Measurements from ENCODE around the gene BRMS1.

BRMS1 gene

DNA sequence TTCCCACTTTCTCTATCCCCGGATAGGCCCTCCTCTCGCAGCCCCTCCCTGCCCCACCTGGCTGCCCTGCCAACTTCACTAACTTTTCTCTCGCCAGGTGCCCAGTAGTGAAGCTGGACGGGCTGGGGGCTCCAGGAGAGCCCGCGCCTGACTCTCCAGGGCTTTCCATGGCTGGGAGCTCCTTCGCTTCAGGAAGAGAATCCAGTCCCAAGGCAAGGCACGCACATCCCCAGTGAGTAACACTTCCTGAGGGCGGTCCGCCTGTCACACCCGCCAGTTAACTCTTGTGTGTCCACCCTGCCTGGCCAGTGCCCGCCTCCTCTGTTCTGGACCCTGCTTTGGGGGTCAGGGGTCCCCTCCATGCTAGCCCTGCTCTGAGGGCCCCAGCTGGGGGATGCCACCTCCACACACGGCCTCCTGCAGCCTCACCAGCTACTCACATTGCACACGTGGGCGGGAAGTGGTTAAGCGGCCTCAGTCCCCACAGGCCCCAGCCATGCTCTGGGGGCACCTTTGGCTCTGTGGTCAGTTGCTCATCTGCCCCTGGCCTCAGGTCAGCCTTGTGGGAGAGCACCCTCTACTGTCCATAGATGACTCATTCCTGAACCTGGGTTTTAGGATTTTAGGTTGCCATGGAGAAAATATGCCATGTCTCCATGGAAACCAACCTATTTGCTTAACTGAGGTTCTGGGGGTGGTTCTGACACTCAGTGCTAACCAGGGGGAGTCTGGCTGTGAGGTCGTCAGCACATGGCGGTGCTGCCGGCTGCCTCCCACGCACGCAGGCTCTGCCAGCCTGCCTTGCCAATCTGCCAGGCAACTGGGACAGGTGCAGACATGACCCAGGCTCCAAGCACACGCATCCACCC lies 8.4 kb downstream of the BRMS1 start, which contains the start of gene RIN1:
Gene RIN1 (minus strand): TSS at position 201 of the 869 bp plus-strand sequence. CDS start 32 bp downstream, at position 169.
- DNase-seq, result peak; percentile 79 to 83 (median 81)

DNA sequence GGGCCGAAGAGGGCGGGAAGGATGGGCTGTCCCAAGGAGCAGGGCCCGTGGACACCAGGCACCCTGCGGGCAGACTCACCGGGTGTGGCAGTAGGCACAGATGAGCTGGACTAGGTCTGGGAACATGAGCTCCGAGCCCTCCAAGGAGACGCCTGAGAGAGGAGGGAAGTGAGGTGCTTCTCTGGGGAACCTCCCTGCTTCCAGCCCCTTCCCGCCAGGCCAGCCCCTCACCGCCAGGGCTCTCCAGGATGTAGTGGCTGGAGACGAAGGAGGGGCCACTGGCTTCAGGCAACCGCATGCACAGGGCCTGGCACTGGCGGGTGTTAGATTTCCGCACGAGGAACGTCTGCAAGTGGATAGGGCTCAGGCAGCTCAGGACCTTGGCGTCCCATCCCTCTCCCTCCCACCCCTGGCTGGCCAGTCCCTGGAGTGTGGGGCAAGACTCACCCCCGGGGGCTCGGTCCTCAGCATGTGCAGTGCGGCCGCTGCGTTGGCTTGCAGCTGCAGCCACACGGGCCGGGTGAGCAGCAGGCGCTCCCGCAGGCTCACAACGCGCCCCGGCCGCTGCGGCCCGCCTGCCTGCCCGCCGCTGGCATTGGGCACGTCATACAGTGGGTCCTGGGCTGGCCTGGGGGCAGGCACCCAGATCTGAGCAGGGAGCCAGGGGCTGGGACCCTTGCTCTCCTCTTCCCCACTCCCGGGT lies 9.2 kb downstream of the BRMS1 start:
- DNase-seq, result peak in 2 of 3 donors; percentile 18 to 44

DNA sequence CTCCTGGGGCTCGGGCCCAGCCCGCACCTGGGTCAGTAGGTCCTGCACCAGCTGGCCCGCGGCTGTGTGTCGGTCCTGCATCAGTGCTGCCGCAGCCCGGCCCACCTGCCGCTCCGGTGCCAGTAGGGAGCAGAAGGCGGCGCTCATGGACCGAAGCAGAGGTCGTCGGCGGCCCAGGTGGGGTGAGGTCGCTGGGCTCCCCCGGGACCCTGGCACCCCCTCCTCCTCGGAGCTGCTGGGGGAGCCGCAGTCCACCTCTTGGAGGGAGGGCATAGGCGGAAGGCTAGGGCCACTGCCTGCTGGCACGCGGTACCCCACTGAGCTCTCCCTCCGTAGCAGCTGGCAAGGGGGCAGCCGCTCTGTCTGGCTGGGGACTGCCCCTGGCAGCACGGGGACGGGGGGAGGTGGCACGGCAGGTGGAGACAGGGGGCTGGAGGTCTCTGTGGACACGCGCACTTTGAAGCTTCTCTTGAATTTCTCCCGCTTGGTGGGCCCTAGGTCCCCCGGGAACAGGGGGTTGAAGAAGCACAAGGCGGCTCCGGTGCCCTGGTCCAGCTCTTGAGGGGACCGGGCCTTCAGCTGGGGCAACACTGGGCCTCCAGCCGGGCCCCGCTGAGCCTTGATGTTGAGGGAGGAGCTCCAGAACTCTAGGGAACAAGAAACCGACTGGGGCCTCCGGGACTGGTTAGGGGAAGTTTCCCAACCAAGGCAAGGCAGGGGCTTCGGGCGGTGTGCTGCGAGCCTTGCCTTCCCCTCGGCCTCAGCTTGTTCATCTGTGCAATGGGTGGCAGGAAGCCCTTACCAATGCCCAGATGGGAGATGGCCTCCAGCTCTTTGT lies 10.1 kb downstream of the BRMS1 start:
- peak; percentile 58 to 77 (median 65) for DNase-seq

DNA sequence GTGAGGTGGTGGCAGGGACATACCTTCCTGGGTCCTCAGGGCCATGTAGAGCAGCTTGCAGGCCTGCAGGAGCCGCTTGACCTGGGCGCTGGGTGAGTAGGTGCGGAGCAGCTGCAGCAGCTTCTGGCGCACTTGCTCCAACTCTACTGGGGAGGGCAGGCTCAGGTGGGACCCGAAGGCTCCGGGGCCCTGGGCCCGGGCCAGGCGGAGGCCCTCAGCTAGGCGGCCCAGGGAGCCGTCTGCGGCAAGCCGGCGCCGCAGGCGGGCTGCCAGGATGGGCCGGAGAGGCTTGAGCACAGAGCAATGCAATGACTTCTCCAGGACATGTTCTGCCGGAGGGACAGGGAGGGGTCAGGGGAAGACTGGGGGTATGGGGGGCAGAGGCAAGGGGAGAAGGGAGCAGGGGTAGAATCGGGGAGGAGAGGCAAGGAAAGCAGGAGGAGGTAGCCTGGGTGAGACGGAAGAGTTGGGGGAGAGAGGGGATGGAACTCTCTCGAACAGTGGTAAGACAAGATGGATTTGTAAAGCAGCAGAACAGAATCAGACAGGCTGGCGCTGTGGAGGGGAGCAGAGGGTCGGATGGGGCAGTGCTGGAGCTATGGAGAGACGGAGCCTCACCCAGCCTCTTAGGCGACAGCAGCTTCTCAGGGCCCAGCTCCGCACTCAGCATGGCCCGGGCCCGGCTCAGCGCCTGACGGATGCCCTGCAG lies 10.9 kb downstream of the BRMS1 start:
- no peak for DNase-seq

DNA sequence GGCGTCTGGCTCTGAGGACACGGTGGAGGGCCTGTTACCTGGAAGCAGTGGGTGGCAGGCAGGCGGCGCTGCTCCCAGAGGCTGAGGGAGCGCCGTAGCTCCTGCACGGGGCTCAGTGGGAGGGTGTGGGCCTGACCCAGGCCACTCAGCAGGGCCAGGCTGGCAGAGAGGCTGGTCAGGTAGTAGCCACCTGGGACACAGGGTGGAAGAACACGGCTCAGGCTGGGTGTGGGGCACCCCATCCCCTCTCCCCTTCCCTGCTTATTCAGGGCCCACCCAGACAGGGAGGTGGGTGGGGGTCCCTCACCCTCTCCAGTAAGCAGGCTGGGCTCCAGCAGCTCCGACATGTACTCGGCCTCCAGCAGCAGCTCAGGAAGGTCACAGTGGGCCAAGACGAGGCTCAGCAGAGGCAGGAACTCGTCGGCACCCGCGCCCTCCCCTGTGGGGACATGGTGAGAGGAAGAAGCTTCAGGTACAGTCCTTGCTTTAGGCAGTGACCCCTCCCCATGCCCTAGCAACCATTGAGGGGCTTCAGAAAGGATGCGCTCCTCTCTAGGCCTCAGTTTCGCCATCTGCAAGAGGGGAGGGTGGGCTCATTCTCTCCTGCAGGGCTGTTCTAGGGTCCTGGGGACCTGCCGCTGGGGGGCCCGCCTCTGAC lies 11.6 kb downstream of the BRMS1 start:
- no peak for DNase-seq

DNA sequence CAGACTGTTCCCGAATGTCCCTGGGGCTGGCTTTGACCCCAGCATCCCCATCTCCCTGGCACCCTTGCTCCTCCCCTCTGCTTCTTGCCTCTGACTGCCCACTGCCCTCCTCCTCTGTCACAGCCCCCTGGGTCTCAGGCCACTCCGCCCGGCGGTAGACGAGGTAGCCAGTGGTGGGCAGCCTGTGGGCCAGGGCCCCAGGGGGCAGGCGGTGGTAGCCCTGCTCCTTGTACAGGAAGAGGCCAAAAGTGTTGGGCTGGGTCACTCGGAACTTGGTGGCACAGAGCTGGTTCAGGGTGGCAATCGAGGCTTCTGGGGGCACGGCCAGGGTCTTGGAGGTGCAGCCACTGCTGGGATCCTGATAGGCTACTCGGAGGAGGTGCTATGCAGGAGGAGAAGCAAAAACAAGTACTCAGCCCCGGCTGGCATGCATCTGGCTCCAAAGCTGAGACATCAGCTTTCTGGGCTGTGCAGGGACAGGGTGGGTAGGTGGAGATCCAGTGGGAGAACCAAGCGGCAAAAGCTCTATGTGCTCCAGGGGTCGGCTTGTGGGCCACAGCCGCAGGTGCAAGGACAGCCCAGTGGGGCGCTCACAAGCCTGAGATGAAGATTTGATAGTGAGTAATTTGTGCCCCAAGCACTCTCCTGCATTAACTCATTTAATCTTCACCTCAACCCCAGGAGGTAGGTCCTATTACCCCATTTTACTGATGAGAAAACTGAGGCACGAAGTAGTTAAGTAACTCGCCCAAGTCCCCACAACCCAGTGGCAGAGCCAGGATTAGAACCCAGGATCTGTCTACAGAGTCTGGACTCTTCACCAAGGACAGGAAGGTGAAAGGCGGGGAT lies 12.3 kb downstream of the BRMS1 start:
- DNase-seq, result no peak

DNA sequence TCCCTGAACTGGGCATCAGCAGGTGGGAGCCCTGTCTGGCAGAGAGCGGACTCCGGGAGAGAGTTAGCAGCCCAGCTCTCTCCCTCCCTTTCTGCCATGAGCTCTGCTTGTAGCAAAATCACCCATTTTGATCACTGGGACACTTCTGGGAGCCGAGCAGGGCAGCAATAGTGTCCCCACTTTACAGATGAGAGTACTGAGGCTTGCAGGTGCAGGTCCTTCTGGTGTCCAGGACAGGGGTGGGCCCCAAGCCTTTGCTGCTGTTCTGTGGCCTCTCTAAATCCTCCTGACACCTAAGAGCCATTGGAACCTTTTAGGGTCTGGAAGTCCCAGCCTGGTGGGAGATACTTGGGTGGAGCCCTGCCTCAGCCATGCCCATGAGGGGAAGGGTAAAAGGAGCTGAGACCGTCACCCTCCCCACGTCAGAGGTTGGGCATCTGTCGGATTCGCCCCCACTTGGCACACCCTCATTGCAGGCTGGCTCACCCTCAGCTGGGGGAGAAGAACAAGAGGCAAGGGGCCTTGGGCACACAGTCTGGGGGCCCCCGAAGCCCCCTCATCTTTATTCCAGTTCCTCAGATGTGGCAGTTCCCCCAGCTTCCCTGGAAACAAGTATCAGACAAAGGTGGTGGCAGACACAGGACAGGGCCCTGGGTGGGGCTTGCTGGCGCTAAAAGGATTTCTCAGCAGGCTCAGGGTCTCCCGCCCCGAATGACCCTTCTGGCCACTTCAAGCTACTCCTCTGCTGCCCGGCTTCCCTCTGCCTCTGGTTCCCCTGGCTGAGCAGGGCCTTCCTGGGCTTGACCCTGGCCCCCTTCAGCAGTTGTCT lies 13.1 kb downstream of the BRMS1 start:
- DNase-seq, result no peak

DNA sequence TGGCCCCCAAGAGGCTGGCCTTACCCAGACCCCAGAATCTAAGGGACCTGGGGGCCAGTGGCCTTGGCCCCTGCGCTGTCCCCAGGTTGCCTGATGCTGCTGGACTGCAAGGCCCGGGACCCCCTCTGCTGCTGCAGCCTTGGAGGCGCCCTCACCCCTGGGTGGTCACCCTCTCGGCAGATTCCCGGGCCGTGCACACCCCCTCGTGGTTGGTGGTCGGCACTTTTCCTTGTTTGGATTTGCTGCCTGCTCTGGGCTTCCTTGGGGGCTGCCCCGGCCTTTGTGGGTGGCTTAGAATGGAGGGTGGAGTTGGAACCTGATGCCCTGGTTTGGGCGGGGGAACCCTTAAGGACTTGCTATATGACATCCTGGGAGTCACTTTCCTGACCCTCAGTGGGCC lies 14.0 kb downstream of the BRMS1 start:
- no peak for DNase-seq

DNA sequence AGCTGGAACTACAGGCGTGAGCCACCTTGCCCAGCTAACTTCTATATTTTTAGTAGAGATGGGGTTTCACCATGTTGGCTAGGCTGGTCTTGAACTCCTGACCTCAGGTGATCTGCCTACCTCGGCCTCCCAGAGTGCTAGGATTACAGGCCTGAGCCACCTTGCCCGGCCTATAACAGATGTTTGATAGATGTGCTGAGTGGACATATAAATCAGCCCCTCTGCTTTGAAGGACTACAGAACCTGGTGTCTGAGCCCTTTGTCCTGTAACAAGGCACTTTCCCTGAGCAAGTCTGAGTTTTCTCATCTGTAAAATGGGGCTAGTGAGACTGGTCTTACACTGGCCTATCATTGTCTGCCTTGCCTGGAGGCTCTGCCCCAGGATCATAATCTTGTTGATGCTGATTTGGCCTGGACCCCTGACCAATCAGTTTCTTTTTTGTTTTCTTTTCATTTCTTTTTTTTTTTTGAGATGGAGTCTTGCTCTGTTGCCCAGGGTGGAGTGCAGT lies 15.7 kb downstream of the BRMS1 start:
- DNase-seq, result no peak

DNA sequence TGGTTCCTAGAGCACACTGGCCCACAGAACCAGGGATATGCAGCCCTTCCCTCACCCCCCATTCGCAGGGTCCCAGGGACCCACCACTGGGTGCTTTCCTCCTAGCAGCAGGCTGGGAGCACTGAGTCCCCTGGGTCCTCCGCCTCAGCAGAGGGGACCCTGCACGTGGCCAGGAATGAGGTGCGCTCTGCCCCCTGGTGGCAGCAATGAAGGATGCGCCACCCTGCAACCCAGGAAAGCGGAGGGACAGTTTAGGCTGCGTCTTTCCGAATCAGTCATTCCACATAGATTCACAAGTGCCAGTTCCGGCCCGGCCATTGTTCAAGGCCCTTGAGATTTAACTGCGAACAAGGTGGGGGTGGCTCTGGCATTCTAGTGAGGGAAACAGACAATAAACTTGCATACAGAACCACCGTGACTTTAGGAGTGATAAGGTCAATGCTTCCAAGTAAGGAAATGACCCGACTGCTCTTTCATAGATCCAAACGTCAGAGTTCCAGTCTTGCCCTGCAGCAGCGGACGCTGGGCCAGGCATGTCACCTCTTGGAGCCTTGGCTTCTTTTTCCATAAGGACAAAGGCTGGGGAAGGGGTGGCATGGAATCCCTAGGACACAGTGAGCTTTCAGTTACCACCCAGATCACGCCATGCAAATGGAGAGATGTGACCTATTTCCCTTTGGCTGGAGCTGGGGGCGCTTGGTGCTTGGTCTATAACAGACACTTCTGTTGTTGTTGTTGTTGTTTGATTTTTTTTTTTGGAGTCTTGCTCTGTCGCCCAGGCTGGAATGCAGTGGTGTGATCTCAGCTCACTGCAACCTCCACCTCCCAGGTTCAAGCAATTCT lies 16.4 kb downstream of the BRMS1 start:
- peak; percentile 76 to 86 (median 81) for DNase-seq

DNA sequence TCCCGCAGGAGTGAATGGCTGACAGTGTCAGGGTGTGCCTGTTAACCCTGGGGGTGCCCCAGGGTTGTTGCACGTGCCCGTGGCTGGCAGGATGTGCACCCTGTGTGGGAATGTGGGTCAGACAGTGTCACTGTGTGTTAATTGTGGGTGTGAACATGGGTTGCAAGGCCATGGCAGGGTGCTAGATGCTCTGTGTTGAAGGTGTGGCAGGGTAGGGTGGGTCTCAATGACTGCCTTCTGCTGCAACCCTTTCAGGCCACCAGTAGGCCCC lies 16.9 kb downstream of the BRMS1 start:
- no peak for DNase-seq

DNA sequence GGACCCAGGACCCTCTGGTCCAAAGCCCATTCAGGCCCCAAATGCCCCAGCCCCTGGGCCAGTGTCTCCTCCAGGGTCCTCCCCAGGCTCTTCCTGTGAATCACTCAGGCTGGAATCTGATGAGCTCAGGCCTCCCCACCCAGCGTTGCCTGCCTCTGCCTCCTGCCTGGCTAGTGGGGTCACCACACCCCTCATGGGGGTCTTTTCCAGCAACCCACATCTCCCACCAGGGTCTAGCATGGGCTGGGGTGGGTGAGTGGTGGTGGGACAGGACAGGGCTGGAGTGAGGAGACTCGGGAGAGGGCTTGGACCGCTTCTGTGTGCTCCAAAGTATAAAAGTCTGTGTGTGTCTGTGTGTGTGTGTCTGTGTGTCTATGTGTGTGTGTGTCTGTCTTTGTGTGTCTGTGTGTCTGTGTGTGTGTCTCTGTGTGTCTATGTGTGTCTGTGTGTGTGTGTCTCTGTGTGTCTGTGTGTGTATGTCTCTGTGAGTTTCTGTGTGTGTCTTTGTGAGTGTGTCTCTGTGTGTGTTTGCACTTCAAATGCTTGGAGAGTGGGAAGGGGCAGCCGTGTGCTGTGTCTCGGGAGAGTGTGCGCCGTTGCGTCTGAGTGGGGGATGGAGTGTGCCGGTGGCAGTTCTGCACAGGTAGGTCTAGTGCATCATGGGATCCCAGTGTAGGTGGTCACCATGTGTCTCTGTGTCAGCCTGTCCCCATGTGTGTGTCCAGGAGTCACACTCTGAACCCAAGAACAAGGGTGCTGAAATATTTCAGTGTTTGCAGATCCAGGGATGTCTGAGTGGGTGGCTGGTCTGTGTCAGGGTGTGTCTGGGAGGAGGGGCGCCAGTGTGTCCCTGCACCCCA lies 17.5 kb downstream of the BRMS1 start:
- no peak for DNase-seq

DNA sequence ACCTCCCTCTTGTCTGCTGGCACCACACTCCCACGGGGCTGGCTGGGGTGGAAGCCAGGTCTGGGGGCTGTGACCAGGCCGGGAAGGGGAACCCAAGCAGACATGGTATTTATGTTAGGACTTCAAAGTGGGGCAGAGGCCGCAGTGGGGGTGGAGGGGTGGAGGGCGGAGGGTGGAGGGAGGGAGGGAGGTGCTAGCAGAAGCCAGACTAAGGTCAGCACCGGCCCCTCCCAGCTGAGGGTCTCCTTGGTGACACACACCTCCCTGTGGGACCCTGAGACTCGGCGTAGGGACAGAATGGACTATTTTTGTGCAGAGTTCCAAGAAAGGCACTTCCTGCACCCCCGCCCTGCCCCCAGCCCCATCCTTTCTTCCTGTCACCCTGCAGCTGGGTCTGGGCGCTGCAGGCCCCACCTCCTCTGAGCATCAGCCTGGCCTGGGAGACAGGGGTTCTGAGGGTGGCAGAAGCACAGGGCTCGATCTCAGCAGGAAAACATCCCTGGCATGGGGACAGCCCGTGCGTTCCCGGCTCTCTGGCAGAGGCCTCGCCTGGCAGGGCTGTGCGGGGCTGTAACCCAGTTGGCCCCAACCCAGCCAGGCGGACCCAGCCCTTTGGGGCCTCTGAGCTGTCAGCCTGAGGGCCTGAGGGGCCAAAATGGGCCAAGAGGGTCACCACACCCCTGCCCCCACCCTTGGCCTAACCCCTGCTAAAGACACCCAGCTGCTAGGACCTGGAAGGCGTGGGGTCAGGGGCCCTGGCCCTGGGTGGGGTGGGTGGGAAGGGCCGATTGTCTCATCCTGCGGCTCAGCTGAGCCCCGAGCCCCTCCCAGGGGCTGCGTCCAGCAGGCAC lies 18.4 kb downstream of the BRMS1 start:
- no peak for DNase-seq

DNA sequence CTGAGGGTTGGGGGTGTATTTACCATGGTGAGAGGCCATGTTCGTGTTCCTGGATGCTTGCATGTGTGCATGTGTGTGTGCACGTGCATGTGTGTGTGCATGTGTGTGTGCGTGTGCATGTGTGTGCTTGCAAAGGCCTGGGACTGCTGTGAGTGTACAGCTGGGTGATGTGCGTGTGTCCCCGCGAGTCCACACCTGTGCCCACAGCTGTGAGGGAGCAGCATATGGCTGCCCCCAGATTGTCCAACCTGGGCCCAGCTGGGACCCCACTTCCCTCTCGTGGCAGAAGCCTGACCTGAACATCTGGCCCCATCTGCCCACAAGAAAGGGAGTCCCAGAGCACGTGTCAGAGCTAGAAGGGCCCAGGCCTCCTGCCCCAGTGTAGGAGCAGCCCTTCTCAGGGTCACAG lies 19.6 kb downstream of the BRMS1 start:
- no peak for DNase-seq

DNA sequence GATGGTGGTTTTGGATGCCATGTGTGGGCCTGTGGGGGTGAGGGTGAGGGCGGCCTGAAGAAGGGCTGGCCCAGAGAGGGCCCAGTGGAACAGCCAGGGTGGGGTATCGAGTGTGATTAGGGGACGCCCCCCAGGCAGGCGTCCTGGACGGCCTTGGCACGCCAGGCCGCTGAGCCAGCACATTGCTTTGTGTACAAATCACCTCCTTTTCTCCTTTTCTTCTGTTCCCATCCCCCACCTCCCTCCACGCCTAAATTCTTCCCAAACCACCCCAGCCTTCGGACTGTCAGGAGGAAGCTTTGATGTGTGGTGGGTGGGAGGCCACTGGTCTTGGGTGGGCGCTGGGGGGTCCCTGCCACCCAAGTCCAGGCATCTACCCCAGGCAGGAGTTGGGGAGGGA lies 20.2 kb downstream of the BRMS1 start:
- DNase-seq, result no peak

DNA sequence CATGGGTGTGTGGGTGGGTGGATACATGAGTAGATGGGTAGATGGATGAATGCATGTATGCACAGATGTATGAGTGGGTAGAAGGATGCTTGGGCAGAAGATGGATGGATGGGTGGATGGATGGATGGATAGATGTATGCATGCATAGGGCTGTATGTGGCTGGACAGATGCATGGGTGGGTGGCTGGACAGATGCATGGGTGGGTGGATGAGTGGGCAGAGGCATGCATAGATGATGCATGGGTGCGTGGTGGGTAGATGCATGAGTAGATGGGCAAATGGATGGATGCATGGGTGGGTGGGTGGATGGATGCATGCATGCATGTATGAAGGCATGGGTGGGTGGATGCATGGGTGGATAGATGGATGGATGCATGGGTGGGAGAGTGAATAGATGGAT lies 21.2 kb downstream of the BRMS1 start:
- DNase-seq, result no peak

Measured in suppressor macrophage treated with lipopolysaccharide for 1 hour (primary cell).